Measurements from ENCODE around the gene PDE4D.

Gene PDE4D

DNA sequence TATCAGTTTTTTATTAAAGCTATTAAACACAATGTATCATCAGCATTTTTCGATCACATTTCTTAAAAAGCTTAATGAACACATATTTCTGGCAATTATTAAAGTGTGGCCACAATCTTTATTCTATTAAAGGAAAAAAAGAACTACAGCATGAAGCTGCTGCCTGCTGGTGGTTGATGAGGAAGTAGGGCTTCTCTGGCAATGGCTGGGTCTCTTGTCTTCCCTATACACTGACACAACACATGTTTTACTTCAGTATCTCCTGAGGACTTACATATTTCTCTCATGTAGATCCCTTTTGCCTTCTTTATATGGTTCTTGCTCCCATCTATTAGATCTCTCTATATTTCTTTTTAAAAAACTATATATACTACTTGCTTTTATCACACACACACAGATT is 719.9 kb downstream of the PDE4D start:
- DNase-seq (ENCODE audit: low read depth), result no peak

GRCh38 chr5:59171131-59171530 is 722.4 kb downstream of the PDE4D start:
- no peak for DNase-seq (ENCODE audit: low read depth)

DNA sequence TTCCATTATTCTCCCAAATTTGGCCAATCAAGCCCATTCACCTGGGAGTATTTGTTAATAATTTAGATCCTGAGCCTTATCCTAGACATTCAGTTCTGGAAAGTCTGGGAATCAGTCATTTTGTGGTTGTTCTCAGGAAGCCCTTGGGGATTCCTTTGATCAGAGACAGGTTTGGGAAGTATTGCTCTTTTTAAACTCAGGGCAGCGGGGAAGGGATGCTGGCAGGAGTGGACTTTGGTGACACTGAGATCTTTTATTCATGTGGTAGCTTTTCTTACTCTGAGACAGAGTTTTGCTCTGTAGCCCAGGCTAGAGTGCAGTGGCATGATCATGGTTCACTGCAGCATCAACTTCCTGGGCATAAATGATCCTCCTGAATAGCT is 723.8 kb downstream of the PDE4D start:
- DNase-seq (ENCODE audit: low read depth), result no peak

GRCh38 chr5:59169081-59169767 is 724.3 kb downstream of the PDE4D start:
- no peak for DNase-seq (ENCODE audit: low read depth)

DNA sequence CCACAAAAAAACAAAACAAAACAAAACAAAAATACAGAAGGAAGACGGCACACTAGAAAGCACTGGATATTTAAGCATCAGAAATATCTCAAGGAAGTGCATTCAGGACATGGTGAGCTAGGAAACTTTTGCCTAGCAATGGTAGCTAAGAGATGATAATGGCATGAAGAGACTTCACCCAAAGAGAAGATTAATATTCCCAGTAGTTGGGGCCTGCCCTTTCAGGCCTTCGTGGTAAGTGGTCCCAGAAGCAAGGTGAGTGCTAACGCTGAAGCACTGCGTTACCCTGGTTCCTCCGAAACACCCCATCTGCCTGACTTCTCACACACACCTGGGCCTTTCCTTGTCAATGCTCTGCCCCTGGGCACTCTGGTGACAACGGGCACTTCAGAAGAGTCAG is 725.5 kb downstream of the PDE4D start:
- DNase-seq (ENCODE audit: low read depth), result no peak

DNA sequence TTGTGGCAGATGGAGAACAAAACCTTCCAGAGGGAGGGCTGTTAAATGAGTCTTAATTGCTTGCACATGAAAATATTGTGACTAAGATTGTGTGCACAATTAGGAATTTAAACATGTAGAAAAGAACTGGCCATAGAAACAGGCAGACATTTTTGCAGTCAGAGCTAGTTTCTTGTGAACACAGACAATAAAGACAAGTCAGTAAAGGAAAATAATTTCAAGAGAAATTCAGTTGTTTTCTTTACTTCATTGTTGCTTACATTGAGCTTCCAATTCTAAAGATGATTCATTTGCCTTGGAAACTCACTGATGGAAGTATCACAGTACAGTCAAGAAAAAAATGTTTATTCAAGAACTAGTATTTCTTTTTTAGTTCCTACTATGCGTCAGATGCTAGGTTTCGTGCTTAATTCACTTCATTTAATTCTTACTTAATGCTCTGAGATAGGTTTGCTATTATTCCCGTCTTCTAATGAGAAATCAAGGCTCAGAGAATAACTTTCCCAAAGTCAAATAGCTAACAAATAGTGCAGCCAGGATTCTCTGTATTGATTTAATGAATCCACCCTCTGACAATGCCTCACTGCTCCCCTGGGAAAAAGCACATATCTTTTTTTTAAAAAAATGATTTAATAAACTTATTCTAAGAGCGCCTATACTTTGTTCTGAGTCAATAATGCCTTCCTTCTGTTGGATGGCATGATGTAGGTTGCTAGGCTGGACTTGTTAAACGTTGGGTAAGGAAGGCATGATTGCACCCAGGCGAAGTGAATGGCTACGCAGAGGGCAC is 729.3 kb downstream of the PDE4D start:
- no peak for DNase-seq (ENCODE audit: low read depth)

DNA sequence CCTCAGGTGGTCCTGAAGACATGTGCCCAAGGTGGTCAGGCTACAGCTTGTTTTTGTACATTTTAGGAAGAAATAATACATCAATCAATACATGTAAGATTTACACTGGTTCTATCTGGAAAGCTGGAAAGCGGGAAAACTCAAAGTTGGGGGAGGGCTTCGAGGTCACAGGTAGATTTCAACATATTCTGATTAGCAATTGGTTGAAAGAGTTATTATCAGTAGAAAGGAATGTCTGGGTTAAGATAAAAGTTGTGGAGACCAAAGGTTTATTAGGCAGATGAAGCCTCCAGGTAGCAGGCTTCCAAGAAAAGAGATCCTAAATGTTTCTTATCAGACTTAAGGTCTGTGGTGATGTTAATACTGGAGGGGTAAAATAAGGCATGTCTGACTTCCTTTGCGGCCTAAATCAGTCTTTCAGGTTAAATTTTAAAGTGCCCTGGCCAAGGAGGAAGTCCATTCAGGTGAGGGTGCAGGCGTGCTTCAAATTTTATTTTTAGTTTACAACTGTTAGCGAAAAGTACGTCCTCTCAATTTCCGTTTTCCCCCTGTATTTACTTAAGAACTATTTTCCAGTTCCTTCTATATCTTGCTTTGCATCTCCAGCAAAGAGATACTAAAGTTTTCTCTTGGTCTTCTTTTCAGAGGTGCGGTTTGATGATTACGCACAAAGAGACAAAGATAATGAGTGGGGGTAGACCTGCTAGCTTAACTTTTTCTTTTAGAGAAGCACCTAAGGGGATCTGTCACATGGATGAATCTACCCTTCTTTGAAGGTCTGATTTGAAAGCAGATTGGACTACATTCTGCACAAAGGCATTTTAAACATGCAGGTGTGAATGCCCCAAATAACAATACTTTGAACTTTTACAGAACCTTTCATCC is 732.1 kb downstream of the PDE4D start:
- no peak for DNase-seq (ENCODE audit: low read depth)

GRCh38 chr5:59158637-59159391 is 734.7 kb downstream of the PDE4D start:
- DNase-seq (ENCODE audit: low read depth), result no peak

DNA sequence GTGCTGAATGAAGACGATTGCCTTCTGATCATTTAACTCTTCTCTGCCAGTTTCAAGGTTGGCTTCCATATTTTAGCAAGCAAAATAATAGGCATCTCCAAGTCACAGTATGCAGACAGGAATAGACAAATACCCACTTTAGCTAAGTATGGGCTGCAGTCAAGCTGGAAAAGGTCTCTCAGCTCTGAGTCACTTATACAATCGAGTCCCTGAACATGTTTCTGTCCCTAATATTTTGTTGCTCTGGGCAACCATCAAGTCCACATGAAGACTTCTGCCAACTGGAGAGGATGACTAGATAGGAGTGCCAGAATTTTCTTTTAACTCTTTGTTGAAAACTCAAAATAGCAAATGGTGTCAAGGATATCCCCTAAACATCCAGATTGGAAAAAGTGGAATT is 735.4 kb downstream of the PDE4D start:
- no peak for DNase-seq (ENCODE audit: low read depth)

GRCh38 chr5:59157068-59157467 is 736.5 kb downstream of the PDE4D start:
- DNase-seq (ENCODE audit: low read depth), result no peak

- DNase-seq (ENCODE audit: low read depth), result no peak
These were observed 740.8 kb downstream of the PDE4D start for GRCh38 chr5:59152701-59153245.

DNA sequence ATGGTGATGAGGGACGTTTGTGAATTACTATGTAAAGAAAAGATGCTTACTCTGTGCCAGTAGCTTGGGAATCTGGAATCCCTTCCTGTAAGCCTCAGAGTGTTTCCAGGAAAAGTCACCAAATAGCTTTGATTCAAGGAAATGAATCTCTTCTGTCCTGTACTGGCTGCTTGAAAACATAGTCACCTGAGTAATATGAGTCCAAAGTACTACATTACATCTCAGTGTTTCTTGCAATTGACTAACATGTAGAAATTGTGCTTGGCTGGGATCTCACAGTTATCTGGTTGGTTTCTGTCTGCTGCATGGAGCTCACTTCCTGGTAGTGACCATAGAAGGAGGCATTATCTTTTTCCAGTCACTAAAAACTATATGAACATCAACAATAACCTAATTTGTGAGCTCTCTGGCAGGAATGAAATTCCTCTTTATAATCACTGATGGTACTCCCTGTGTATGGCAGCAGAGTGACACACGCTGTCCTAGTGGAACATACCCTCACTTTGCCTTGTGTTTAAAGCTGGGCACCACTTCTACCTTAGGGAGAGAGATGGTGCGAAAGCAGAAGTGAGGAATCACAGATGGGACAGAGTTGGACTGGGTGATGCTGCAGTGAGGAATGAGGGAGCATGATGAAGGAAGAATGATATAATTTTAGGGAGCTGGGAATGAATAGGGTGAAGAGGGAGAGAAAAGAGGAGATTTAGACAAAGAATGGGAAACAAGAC is 742.2 kb downstream of the PDE4D start:
- DNase-seq (ENCODE audit: low read depth), result no peak

DNA sequence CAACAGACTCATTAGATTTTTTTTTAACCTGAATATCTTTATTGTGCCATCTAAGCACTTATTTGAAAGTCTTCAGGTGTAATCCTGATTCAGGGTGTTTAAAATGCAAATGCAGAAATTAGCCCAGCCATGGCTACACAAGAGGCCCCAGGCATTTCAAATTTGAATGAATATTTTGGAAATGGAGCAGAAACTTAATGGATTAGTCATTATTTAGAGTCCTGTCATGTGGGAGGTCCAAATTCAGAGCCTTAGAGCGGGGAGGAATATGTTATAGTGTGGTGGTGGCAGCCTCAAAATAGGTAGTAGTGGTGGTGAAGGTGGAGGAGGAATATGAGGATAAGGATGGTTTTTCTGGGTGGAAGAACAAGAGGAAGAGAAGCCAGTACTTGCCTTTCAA is 743.7 kb downstream of the PDE4D start:
- no peak for DNase-seq (ENCODE audit: low read depth)

GRCh38 chr5:59149271-59149670 is 744.3 kb downstream of the PDE4D start:
- no peak for DNase-seq (ENCODE audit: low read depth)

DNA sequence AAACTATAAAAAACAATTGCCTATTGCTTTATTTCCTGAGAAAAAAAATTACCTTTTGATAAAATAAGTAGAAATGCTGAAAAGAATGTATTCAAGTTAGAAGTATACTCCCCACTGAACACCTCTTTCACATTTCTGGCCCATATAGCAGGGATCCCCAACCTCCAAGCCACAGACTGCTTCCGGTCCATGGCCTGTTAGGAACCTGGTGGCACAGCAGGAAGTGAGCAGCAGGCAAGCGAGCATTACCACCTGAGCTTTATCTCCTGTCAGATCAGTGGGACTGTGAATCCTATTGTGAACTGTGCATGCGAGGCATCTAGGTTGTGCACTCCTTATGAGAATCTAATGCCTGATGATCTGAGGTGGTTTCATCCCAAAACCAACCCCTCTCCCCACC is 746.8 kb downstream of the PDE4D start:
- no peak for DNase-seq (ENCODE audit: low read depth)

DNA sequence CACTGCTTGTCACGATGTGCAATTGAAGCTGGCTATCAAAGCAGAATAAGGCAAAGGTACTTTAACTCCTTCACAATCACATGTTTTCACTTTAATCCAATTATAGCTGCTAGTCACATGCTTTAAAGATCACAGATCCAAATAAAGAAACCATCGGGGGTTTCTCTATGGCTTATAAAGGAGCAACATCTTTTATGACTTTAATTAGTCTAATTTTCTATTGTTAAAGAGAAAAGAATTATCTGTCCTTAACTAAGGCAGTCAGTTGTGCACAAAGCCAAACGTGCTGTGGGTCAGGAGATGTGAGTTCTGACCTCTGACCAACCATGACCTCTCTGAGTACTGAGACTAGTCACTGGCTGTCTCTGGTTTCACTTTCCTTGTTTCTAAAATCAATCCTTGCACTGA is 749.6 kb downstream of the PDE4D start:
- no peak for DNase-seq (ENCODE audit: low read depth)

DNA sequence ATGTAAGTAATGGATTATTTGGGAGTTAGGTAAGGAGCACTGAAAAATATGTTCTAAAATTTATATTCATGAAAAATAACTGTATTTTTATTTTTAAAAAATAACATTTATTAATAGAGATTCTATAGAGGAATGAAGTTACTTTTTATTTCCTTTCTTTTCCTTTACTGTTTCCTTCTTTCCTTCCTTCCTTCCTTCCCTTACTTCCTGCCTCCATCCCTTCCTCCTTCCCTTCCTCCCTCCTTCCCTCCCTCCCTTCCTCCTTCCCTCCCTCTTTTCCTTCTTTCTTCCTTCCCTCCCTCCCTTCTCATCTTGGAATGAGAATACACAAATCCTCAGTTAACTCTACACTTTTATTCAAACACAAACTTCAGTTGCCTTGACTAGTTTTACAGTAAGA is 750.6 kb downstream of the PDE4D start:
- no peak for DNase-seq (ENCODE audit: low read depth)

- DNase-seq (ENCODE audit: low read depth), result no peak
These were observed 751.4 kb downstream of the PDE4D start for GRCh38 chr5:59142138-59142537.

DNA sequence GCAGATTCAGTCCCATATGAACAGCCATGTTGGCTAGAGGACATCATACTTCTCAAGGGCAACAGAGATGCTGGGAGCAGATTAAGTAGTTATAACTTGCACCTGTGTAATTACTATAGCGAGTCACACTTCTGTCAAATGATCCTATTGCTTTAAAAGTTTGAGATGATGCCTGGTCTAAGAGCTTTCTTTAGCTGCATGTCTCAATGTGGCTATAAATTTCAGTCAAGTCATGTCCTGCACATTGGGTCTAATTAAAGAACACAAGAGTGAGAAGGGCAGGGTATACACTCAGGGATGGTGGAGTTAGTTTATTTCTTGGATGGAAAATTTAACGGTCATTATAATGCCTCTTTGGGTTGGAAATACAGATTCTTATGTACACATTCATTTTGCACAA is 753.4 kb downstream of the PDE4D start:
- DNase-seq (ENCODE audit: low read depth), result no peak

DNA sequence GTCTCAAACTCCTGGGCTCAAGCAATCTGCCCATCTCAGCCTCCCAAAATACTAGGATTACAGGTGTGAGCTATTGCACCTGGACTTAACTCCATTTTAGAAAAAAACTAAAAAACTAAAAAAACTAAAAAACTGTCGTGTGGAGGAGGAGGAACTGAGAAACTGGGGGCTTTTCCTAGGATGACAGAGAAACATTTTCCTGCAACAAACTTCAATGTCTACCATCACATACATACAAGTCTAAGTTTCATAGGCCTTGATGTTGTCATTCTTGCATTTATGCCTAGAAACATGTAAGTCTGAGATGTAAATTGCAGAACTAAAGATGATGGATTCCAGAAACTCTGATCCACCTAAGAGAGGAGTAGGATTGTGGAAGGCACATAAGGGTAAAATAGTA is 753.8 kb downstream of the PDE4D start:
- no peak for DNase-seq (ENCODE audit: low read depth)

DNA sequence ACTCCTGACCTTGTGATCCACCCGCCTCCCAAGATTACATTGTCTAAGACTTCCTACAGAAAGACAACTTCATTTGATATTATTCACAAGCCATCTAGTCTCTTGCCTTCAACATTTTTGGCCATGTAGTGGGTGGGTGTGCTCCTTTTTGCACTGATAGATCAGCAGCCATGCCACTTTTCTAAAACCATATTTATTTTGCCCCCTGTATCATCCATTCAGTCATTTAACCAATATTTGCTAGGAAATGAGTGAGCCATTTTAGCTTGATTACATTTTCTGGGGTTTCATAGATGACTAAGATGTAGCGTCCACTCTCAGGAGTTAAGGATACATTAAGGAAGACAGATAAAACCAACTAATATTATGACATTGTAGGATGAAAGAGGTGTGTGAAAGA is 755.0 kb downstream of the PDE4D start:
- no peak for DNase-seq (ENCODE audit: low read depth)

Measured in activated T-helper 1 cell treated with Interleukin-2 at 50 U/mL for 16 hours (primary cell).